Fibroblast of pulmonary artery (primary cell): ENCODE measurements around the gene CBFA2T3.

ENCODE experiments used
- DNase-seq: peaks from one replicate; pipeline ENCODE4 v3.0.0-alpha.2; 2010; ENCODE audit warnings: low read depth
- H3K4me3 ChIP-seq: replicated peaks from 2 replicates; pipeline ENCODE4 v1.5.1; 2011; ENCODE audit warnings: low read depth, mild to moderate bottlenecking, control low read depth, low read length, moderate library complexity
- CTCF ChIP-seq: IDR thresholded peaks from 2 replicates; pipeline ENCODE4 v1.5.1; 2011; ENCODE audit warnings: mild to moderate bottlenecking, control low read depth, low read length, inconsistent platforms; ENCODE audit errors: missing control alignments

CBFA2T3 gene

GRCh38 chr16:88879788-88880055 is 97.3 kb downstream of the CBFA2T3 start:
- H3K4me3 ChIP-seq: no peak overlapping the region
- no peak for DNase-seq
- TF ChIP-seq CTCF: no peak

GRCh38 chr16:88878967-88879787 is 97.8 kb downstream of the CBFA2T3 start:
- no peak for TF ChIP-seq CTCF
- no peak for DNase-seq
- H3K4me3 ChIP-seq: no peak overlapping the region

DNA sequence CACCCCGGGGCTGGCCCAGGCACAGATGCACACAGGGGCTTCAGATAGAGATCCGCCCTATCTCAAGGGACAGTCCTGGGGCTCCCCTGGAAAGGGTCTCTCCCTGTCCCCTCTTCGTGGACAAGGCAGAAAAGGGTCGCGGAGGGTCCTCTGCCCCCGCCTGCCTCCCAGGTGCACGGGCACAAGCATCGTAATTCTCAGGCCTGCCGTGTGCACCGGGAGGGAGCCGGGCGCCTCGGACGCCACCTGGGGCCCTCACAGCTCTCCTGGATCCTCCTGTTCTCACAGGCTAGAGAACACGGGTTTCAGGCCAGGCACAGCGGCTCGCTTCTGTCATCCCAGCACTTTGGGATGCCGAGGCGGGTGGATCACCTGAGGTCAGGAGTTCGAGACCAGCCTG is 98.7 kb downstream of the CBFA2T3 start:
- no peak overlapping the region for H3K4me3 ChIP-seq
- no peak for TF ChIP-seq CTCF
- DNase-seq: no peak

DNA sequence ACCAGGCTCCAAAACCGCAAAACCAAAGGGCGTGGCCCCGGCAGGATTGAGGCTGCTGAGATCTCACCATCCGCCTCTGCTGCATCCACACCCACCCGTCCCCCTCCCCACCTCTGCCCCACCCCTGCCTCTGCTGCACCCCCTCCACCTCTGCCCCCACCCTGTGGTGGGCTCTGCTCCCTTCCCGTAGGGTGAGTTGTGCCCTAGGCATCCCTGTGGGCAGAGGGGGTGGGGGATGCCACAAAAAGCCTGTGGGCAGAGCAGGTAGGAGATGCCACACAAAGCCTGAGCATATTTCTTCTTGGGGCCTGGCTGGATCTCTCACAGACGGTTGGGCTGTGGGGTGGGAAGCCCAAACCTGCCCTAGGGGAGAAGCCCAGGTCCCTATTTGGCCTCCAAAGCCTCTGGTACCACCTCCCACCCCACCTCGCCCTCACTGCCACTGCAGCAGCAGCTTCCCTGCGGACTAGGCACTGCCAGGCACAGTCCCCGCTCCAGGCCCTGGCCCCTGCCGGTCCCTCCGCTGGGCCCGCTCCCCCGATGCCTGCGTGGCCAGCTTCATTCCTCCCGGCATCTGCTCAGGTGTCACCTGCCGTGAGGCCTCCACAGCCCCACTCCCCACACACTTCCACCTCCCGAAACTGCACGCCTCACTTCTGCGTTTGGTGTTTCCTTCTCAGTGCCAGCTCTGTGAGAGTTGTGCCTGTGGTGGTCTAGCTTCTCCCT is 99.3 kb downstream of the CBFA2T3 start:
- no peak overlapping the region for H3K4me3 ChIP-seq
- no peak for DNase-seq
- no peak for TF ChIP-seq CTCF

- H3K4me3 ChIP-seq: no peak overlapping the region
- no peak for DNase-seq
- TF ChIP-seq CTCF: no peak
These were observed 100.0 kb downstream of the CBFA2T3 start for GRCh38 chr16:88876942-88877526.

DNA sequence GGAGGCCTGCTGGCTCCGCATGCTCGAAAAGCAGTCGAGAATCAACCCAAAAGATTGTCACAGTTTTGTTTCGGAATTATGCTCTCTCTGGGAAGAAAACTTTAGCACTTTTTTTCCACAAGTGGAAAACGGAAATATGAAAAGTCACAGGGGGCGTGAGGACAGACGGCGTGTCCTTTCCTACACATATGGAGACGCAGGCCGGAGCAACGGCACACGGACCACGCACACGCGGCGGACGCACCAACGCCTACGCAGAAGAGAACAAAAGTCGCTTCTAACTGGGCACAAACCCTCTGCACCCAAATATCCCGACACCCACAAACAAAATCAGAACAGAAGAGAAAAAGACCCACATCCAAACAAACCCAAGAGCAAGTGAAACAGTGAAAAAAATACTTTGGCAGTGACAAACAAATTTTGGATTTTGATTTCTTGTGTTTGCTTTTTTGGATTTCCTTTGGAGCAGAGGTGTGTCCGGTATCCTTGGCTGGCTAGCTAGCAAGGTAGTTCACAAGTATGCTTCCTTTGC is 101.2 kb downstream of the CBFA2T3 start:
- H3K4me3 ChIP-seq: no peak overlapping the region
- DNase-seq: no peak
- TF ChIP-seq CTCF: no peak
